ENCODE results near the gene SLC22A1. TPM values are rescaled to one million over a fixed set of nuclear protein-coding genes. Genes with fewer than 3 reads are reported as not detected.

SLC22A1 gene
- total and polyA plus RNA-seq, 2 of the 8 experiments (the other 6 are each of a cell fraction or from before 2014, with no cell fraction given), result 0.12 to 0.45 TPM

DNA sequence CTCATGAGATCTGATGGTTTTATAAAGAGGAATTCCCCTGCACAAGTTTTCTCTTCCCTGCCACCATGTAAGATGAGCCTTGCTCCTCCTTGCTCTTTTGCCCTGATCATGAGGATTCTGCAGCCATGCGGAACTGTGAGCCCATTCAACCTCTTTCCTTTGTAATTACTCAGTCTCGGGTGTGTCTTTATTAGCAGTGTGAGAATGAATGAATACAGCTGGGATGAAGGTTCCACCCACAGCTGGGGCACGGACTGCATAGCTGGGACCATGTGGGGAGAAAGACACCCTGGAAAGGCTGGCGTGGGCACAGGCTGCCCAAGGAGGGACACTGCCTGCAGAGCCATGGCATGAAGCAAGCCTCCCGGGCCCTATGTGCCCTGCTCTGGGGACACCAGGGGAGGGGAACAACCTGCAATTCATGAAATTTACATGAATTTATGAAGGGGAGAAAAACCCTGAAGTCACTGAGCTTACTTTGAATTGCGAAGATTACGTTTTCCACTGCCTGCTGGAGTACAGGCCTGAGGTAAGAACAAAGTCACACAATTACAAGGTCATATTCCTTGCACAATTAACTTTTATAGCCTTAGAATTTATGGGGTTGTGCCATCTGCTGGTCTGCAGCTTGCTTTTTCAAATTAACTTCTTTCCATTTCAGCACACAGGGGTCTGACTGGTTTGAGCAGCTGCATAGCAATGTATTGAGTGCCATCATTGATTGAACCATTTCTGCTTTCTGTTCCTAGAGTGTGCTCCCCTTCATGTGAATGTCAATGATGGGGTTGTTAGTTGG lies 46.2 kb downstream of the SLC22A1 start:
- Histone ChIP-seq H3K18ac (ENCODE audit: extremely low read depth, low read length) (no peak overlapping the region), H3K9me3 (ENCODE audit: insufficient read depth in 2 of 2, low read depth in 1 of 2, low read length in 1 of 2) (no peaks in the 10 kb centered on the region), H4K8ac (ENCODE audit: extremely low read depth, insufficient read depth, low read length) (no peak overlapping the region), H3K14ac (ENCODE audit: insufficient read length) (no peak overlapping the region), H2BK5ac (ENCODE audit: low read depth, low read length) (no peak overlapping the region), H3K23ac (ENCODE audit: insufficient read length) (no peak overlapping the region), H3K79me1 (ENCODE audit: low read depth, low read length) (no peaks in the 10 kb centered on the region), H3K36me3 (ENCODE audit: control insufficient read depth in 2 of 4, insufficient read depth in 4 of 4, low read length in 3 of 4) (no peaks in the 10 kb centered on the region), H4K91ac (replicated peaks; ENCODE audit: insufficient read length, low read length) (no peak overlapping the region), H3K79me2 (ENCODE audit: control insufficient read depth in 1 of 2, insufficient read depth in 2 of 2, low read length in 2 of 2) (no peaks in the 10 kb centered on the region), H2AK5ac (ENCODE audit: low read depth, low read length) (no peak overlapping the region), H3K4me3 (ENCODE audit: extremely low read depth in 1 of 4, insufficient read depth in 2 of 4, low read depth in 3 of 4, low read length in 4 of 4) (no peak overlapping the region), H2BK12ac (ENCODE audit: low read depth, low read length) (no peak overlapping the region), H2BK15ac (ENCODE audit: low read length) (no peak overlapping the region), H4K20me1 (replicated peaks in 1 of 2; ENCODE audit: control insufficient read depth in 1 of 2, insufficient read depth in 2 of 2, low read length in 2 of 2) (peaks cover 0 to 2% of the 10 kb centered on the region in 2 experiments), H2BK120ac (replicated peaks; ENCODE audit: low read depth, low read length) (no peak overlapping the region), H3K56ac (replicated peaks; ENCODE audit: insufficient read length, low read depth, low read length) (no peak overlapping the region), H3K4me1 (replicated peaks in 1 of 4; ENCODE audit: control insufficient read depth in 3 of 4, insufficient read depth in 4 of 4, low read length in 3 of 4) (no peaks in the 10 kb centered on the region), H3K4me2 (ENCODE audit: insufficient read depth in 1 of 2, low read depth in 2 of 2, low read length in 2 of 2) (no peak overlapping the region), H3K4ac (replicated peaks; ENCODE audit: insufficient read length, low read depth, low read length) (no peak overlapping the region), H3K27ac (ENCODE audit: low read depth, low read length) (no peak overlapping the region), H3K23me2 (ENCODE audit: low read depth, low read length) (0 out of 2 replicates have a peak, but pooled peaks cover 2% of the 10 kb centered on the region), H2BK20ac (ENCODE audit: low read length) (no peak overlapping the region), H2AFZ (ENCODE audit: low read length) (no peak overlapping the region), H3K9ac (replicated peaks in 1 of 4; ENCODE audit: extremely low read depth in 1 of 4, low read depth in 3 of 4, low read length in 3 of 4) (no peak overlapping the region), H3K27me3 (replicated peaks in 1 of 4; ENCODE audit: control insufficient read depth in 3 of 4, extremely low read depth in 1 of 4, insufficient read depth in 3 of 4, low read length in 3 of 4) (no peaks in the 10 kb centered on the region; a peak in 1 of 7 replicates), H4K5ac (ENCODE audit: insufficient read length, low read depth, low read length) (no peak overlapping the region)
- DNase-seq (ENCODE audit: low read depth in 1 of 2, low spot score in 2 of 2) (no peak), FAIRE-seq (no peak)
- CTCF ChIA-PET (ENCODE audit: partially characterized antibody), result interaction anchor here (0.8 to 1.3 kb wide), 2 partner anchors 288 to 335 kb away, joined by 3 to 4 read pairs; no protein-coding TSS in a partner anchor
- POLR2A ChIA-PET (ENCODE audit: partially characterized antibody), result no interaction called here
- WGBS, 2 experiments (ENCODE audit: extremely low coverage in 1 of 2, insufficient coverage in 1 of 2, insufficient read length in 1 of 2, insufficient replicate concordance in 2 of 2, low coverage in 1 of 2, low lambda C conversion rate in 2 of 2, missing lambda C conversion rate in 1 of 2), result 88% methylated on average over 7 of the region's 7 CpGs; no CpG with 5 or more reads in 1 of the 2 experiments
- TF ChIP-seq TBP (IDR thresholded peaks at IDR 0.05; ENCODE audit: low read depth, low read length) (no peak), BCL11A (IDR thresholded peaks at IDR 0.05; ENCODE audit: low read depth in 2 of 2, low read length in 2 of 2) (no peak), SIX5 (IDR thresholded peaks at IDR 0.05; ENCODE audit: low read depth, low read length) (no peak), CHD1 (IDR thresholded peaks at IDR 0.05; ENCODE audit: low read depth, low read length) (no peak), ASH2L (IDR thresholded peaks at IDR 0.05; ENCODE audit: low read length) (no peak), ZNF274 (IDR thresholded peaks at IDR 0.05; ENCODE audit: borderline replicate concordance, extremely low read depth, low read length) (no peak), EP300 (IDR thresholded peaks at IDR 0.05; ENCODE audit: borderline replicate concordance in 1 of 2, low read depth in 2 of 2, low read length in 2 of 2) (no peak)
- TF ChIP-seq, protein P1, sequence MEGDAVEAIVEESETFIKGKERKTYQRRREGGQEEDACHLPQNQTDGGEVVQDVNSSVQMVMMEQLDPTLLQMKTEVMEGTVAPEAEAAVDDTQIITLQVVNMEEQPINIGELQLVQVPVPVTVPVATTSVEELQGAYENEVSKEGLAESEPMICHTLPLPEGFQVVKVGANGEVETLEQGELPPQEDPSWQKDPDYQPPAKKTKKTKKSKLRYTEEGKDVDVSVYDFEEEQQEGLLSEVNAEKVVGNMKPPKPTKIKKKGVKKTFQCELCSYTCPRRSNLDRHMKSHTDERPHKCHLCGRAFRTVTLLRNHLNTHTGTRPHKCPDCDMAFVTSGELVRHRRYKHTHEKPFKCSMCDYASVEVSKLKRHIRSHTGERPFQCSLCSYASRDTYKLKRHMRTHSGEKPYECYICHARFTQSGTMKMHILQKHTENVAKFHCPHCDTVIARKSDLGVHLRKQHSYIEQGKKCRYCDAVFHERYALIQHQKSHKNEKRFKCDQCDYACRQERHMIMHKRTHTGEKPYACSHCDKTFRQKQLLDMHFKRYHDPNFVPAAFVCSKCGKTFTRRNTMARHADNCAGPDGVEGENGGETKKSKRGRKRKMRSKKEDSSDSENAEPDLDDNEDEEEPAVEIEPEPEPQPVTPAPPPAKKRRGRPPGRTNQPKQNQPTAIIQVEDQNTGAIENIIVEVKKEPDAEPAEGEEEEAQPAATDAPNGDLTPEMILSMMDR (IDR thresholded peaks at IDR 0.05; ENCODE audit: control extremely low read depth in 1 of 3, insufficient read depth in 1 of 3, low read depth in 1 of 3, low read length in 3 of 3), result no peak
